Heart left ventricle (tissue), 16 donors: Measurements from ENCODE around the gene MPP4. TPM values are rescaled to one million over a fixed set of nuclear protein-coding genes. Genes with fewer than 3 reads are reported as not detected.

ENCODE experiments used
- ATAC-seq, 4 donors: fragments of 200-7000 bp; cut with Tn5 transposase; one replicate each; pipeline ENCODE4 v1.9.1; 2020 to 2022; ENCODE audit warnings: moderate library complexity in 4 of 4, mild to moderate bottlenecking in 3 of 4, moderate number of reproducible peaks in 1 of 4
- DNase-seq, 5 donors: peaks; one replicate each; pipeline ENCODE4 v3.0.0-alpha.2; 2020
- H3K27ac ChIP-seq, 12 donors: fragments of 200-600 bp; sonication (generic) in 4 of 12; one replicate each; pipeline versions ENCODE4 v1.5.0 to v1.8.0; 2016 to 2022; ENCODE audit warnings: mild to moderate bottlenecking in 2 of 12
- H3K27me3 ChIP-seq, 9 donors: fragments of 200-600 bp; sonication (generic) in 2 of 9; one replicate each; pipeline versions ENCODE4 v1.5.1 to v1.8.0; 2016 to 2022; ENCODE audit warnings: mild to moderate bottlenecking in 3 of 9
- H3K36me3 ChIP-seq, 9 donors: fragments of 200-600 bp; sonication (generic) in 2 of 9; one replicate each; pipeline versions ENCODE4 v1.5.0 to v1.8.0; 2018 to 2022; ENCODE audit warnings: mild to moderate bottlenecking in 2 of 9
- H3K4me1 ChIP-seq, 12 donors: fragments of 200-600 bp; sonication (generic) in 4 of 12; one replicate each; pipeline versions ENCODE4 v1.5.0 to v1.8.0; 2016 to 2022; ENCODE audit warnings: mild to moderate bottlenecking in 3 of 12
- H3K4me3 ChIP-seq, 12 donors: fragments of 200-600 bp; sonication (generic) in 4 of 12; one replicate each; pipeline versions ENCODE4 v1.5.0 to v1.8.0; 2017 to 2022; ENCODE audit warnings: mild to moderate bottlenecking in 9 of 12, moderate library complexity in 4 of 12
- H3K9me3 ChIP-seq, 12 donors: fragments of 200-600 bp; sonication (generic) in 4 of 12; one replicate each; pipeline versions ENCODE4 v1.5.0 to v1.8.0; 2016 to 2022; ENCODE audit warnings: mild to moderate bottlenecking in 1 of 12
- POLR2A ChIP-seq, 2 donors: fragments of 450-650 bp; IDR thresholded peaks; one replicate each; pipeline ENCODE4 v1.6.1; 2017; ENCODE audit warnings: antibody characterized with exemption in 2 of 2, mild to moderate bottlenecking in 2 of 2, moderate library complexity in 2 of 2
- WGBS, 4 donors: extraction: QIAGEN DNeasy Blood & Tissue Kit in 2 of 4; methylation state at CpG; one replicate each; pipeline versions ENCODE4 v1.1.5 to v1.1.7; 2013 to 2018; 5-methylcytosine and 5-hydroxymethylcytosine counted together
- intact Hi-C, 10 donors: fragments of 100-400 bp; cut with DNase I; formaldehyde crosslinking; loops; one replicate each; pipeline versions ENCODE4 v1.11.1 to v1.14.2; 2022
- polyA plus RNA-seq, 2 donors: library from polyadenylated mRNA; stranded (reverse); fragments of 200-250 nt; gene quantifications; one replicate each; pipeline ENCODE4 v1.2.3, GENCODE V29; 2013
- total RNA-seq, 9 donors: library from RNA; depleted of rRNA in 2 of 9; stranded (reverse); fragments of >200 nt in 2 of 9; fragmentation: NEBNext Ultra II Directional in 3 of 9; extraction: Animal tissue kit (Norgen Biotek cat#: 25700) in 3 of 9; gene quantifications; one replicate each; pipeline versions ENCODE4 v1.1.0 to v1.2.4, GENCODE V29; 2016 to 2023
- TF ChIP-seq, protein P1 (sequence below), 12 donors: fragments of 200-600 bp; sonication (generic) in 4 of 12; IDR thresholded peaks; one replicate each; pipeline versions ENCODE4 v1.5.0 to v1.8.0; 2018 to 2022; ENCODE audit warnings: antibody characterized with exemption in 12 of 12, mild to moderate bottlenecking in 5 of 12
- donor health status: ischemic (EF 13 %, LVEDD 7.1; RV severe dilation, severe dysfunction).
- donor health status: healthy with polysubstance abuse.
- donor health status: DM: no; HTN: yes; CAD: no.
- donor health status: DM: no; HTN: no; CAD: no.
- donor health status: ischemic (EF 25% LVEDD 6.9; RV normal size, moderate dysfunction).
- donor health status: ischemic (EF 25% LVEDD 5.7; RV mildly dilated, moderate dysfunction).
- donor health status: healthy.
- donor health status: DM: yes; HTN: yes; CAD: no.
- donor health status: ischemic (EF 35%, LVEDD 5.7; RV mildly dilated, moderate dysfunction).
- donor health status: nonischemic (EF 11% LVEDD 7.7; RV severe dilation, severe dysfunction).
- donor health status: DM: yes; HTN: yes; CAD: no.
- donor health status: PGD.
- donor health status: ischemic (EF 29% LVEDD 5.4; RV normal size, mild dysfunction).
- donor health status: nonischemic (EF 23%, LVEDD 6.1; RV moderate dilation, normal function).

MPP4 gene
- total and polyA plus RNA-seq, 11 donors, result 0.24 to 0.25 (median 0.24) TPM; not detected in 8

DNA sequence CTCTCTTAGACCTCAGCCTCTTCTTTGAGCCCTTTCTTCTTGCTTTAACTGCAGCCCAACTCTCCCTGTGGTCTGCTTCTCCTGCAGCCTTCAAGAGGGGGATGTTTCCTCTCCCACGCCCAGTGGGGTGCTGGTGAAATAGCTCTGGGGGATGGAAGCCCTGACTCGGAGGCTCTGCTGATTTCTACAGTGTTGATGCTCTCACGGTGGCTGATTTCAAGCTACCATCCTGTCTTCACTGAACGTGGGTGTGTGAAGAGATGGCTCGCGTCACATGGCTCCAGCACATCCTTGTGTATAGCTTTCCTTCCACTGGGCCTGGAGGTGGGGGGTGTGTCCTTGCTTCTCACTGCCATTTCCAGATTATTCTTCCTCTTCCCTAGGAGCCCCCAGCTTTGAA is 20.0 kb downstream of the MPP4 start:
- Histone ChIP-seq H3K27ac (no peak overlapping the region), H3K27me3 (no peaks in the 10 kb centered on the region), H3K4me3 (no peak overlapping the region), H3K4me1 (no peaks in the 10 kb centered on the region), H3K9me3 (no peaks in the 10 kb centered on the region), H3K36me3 (no peaks in the 10 kb centered on the region)
- TF ChIP-seq, protein P1, sequence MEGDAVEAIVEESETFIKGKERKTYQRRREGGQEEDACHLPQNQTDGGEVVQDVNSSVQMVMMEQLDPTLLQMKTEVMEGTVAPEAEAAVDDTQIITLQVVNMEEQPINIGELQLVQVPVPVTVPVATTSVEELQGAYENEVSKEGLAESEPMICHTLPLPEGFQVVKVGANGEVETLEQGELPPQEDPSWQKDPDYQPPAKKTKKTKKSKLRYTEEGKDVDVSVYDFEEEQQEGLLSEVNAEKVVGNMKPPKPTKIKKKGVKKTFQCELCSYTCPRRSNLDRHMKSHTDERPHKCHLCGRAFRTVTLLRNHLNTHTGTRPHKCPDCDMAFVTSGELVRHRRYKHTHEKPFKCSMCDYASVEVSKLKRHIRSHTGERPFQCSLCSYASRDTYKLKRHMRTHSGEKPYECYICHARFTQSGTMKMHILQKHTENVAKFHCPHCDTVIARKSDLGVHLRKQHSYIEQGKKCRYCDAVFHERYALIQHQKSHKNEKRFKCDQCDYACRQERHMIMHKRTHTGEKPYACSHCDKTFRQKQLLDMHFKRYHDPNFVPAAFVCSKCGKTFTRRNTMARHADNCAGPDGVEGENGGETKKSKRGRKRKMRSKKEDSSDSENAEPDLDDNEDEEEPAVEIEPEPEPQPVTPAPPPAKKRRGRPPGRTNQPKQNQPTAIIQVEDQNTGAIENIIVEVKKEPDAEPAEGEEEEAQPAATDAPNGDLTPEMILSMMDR (IDR thresholded peaks at IDR 0.05), result no peak
- TF ChIP-seq POLR2A (IDR thresholded peaks at IDR 0.05), result no peak
- ATAC-seq (no peak), DNase-seq (no peak)
- 57 to 66% (median 64%) methylated on average over 6 of the region's 6 CpGs for WGBS, 4 donors
- intact Hi-C loops, result no loop called here

DNA sequence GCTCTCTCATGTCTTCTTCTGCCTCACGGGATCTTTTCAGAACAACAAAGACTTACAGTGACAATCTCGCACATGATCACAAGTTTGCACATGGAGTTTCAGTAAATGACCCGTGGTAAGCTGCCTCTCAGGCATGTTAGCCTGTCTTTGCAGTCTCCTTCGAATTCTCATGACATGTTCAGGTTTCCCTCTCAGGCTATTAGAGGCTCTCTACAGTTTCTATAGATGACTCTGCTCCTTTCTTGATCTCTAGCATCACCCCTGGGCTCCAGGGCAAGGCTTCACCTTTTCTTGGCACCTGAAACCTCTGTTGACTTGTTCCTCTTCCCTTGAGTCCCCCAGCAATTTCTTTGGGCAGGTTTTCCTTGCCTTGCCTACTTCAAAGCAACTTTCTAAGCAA is 23.0 kb downstream of the MPP4 start:
- Histone ChIP-seq H3K9me3 (peaks cover 0 to 4% (median 0%) of the 10 kb centered on the region in 12 donors), H3K36me3 (no peaks in the 10 kb centered on the region), H3K4me1 (no peaks in the 10 kb centered on the region), H3K4me3 (no peak overlapping the region), H3K27me3 (no peaks in the 10 kb centered on the region), H3K27ac (no peak overlapping the region)
- intact Hi-C loops, result no loop called here
- 65 to 91% (median 83%) methylated on average over 4 of the region's 4 CpGs for WGBS, 4 donors
- TF ChIP-seq, protein P1 (IDR thresholded peaks at IDR 0.05), result no peak
- no peak for TF ChIP-seq POLR2A (IDR thresholded peaks at IDR 0.05)
- DNase-seq, result no peak
- no peak for ATAC-seq

DNA sequence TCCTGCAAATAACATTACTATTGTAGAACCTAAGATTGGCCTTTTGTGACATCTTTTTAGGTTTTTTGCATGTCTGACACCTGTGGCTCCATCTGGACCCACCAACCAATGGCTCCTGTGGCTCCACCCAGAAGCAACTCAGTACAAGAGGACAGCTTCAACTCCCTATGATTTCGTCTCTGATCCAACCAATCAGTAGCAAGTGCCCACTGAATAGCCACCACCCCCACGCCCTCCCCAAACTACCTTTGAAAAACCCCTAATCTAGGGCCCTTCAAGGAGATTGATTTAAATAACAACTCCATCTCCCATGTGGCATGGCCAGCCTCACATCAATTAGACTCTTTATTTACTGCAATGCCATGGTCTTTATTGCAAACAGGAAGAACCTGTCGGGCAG is 23.6 kb downstream of the MPP4 start:
- DNase-seq, result no peak
- ATAC-seq, result no peak

DNA sequence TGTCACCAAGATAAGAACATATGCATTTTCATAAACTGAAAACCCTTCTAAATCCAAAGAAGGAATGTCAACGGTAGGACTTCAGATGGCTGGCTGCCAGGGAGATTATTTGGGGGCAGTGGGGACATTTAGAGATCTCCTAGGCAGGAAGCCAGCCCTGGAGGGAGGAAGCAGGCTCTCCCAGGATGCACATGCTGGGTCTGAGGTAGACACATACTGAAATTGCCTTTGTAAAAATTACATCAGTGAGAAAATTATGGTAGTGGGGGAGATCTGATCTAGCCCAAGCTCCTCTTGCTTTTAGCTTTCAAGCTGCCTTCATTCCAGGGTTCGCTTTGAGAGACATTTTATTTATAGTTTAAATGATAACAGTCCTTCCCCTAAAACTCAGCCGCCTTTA is 24.1 kb downstream of the MPP4 start:
- intact Hi-C loops, result no loop called here
- Histone ChIP-seq H3K4me1 (no peaks in the 10 kb centered on the region), H3K4me3 (no peak overlapping the region), H3K9me3 (peaks cover 0 to 4% (median 0%) of the 10 kb centered on the region in 12 donors), H3K27me3 (no peaks in the 10 kb centered on the region), H3K36me3 (no peaks in the 10 kb centered on the region), H3K27ac (no peak overlapping the region)
- ATAC-seq (no peak), DNase-seq (no peak)
- WGBS, 4 donors, result 47 to 53% (median 50%) methylated on average over 3 of the region's 3 CpGs
- no peak for TF ChIP-seq POLR2A (IDR thresholded peaks at IDR 0.05)
- TF ChIP-seq, protein P1 (IDR thresholded peaks at IDR 0.05), result no peak

More for the DNA sequence above, 23.6 kb downstream of the MPP4 start:
- 85 to 97% (median 91%) methylated on average over 3 of the region's 3 CpGs for WGBS, 4 donors
- Histone ChIP-seq H3K27ac (no peak overlapping the region), H3K9me3 (peaks cover 0 to 4% (median 0%) of the 10 kb centered on the region in 12 donors), H3K36me3 (no peaks in the 10 kb centered on the region), H3K4me1 (no peaks in the 10 kb centered on the region), H3K27me3 (no peaks in the 10 kb centered on the region), H3K4me3 (no peak overlapping the region)
- intact Hi-C loops, result no loop called here
- TF ChIP-seq, protein P1 (IDR thresholded peaks at IDR 0.05), result no peak
- TF ChIP-seq POLR2A (IDR thresholded peaks at IDR 0.05), result no peak
